Keratinocyte (primary cell): ENCODE data around the gene CHMP3.

Experiments used
- EZH2 ChIP-seq: IDR thresholded peaks from one replicate; pipeline ENCODE4 v1.6.1; 2012; ENCODE audit warnings: inconsistent platforms, mild to moderate bottlenecking, low read length, moderate library complexity
- TF ChIP-seq, protein P1 (sequence below), 3 experiments: IDR thresholded peaks in 1 of 3; conservative IDR thresholded peaks in 1 of 3; optimal IDR thresholded peaks in 1 of 3; 2 replicates in 2 of 3; 3 replicates in 1 of 3; pipeline versions ENCODE3 to v1.5.1; 2011; ENCODE audit warnings: low read length in 3 of 3, mild to moderate bottlenecking in 3 of 3, moderate library complexity in 2 of 3, control low read depth in 1 of 3, inconsistent platforms in 1 of 3; ENCODE audit not compliant: insufficient read depth in 2 of 3; ENCODE audit errors: extremely low read depth in 1 of 3

DNA sequence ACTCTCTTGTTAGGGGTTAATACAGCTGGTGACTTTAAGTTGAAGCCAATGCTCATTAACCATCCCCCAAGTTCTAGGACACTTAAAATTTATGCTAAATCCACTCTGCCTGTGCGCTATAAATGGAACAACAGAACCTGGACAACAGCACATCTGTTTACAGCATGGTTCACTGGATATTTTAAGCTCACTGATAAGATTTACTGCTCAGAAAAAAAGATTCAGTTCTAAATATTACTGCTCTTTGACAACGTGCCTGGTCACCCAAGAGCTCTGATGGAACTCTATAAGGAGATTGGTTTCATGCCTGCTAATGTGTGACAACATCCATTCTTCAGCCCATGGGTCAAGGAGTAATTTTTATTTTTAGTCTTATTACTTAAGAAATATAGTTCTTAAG is 32.9 kb upstream of the CHMP3 start:
- TF ChIP-seq, protein P1, sequence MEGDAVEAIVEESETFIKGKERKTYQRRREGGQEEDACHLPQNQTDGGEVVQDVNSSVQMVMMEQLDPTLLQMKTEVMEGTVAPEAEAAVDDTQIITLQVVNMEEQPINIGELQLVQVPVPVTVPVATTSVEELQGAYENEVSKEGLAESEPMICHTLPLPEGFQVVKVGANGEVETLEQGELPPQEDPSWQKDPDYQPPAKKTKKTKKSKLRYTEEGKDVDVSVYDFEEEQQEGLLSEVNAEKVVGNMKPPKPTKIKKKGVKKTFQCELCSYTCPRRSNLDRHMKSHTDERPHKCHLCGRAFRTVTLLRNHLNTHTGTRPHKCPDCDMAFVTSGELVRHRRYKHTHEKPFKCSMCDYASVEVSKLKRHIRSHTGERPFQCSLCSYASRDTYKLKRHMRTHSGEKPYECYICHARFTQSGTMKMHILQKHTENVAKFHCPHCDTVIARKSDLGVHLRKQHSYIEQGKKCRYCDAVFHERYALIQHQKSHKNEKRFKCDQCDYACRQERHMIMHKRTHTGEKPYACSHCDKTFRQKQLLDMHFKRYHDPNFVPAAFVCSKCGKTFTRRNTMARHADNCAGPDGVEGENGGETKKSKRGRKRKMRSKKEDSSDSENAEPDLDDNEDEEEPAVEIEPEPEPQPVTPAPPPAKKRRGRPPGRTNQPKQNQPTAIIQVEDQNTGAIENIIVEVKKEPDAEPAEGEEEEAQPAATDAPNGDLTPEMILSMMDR (optimal IDR thresholded peaks at IDR 0.05 in 1 of 3, IDR thresholded peaks at IDR 0.05 in 1 of 3, conservative IDR thresholded peaks at IDR 0.05 in 1 of 3; ENCODE audit: extremely low read depth in 1 of 3, insufficient read depth in 2 of 3, low read length in 3 of 3): no peak
- TF ChIP-seq EZH2: no peak
